ENCODE measurements around the gene KRT28.

- TF ChIP-seq CTCF (IDR thresholded peaks at IDR 0.05) (no peak), POLR2AphosphoS5 (IDR thresholded peaks at IDR 0.05) (no peak), POLR2A (IDR thresholded peaks at IDR 0.05) (no peak)
Measured at GRCh38 chr17:40827746-40828453, 28.1 kb upstream of the KRT28 start.
